NCI-H146 (cell line): Measurements from ENCODE around the gene DGKH.
A peak's percentile ranks its signal among the peaks of the same experiment; 100 is the strongest.
"Not testable (repeated sequence)": the region's sequence is repeated elsewhere in the genome, so short reads cannot be mapped to it uniquely, and the experiment has no call there.

Experiments
- DNase-seq: peaks from one replicate; lab custom pipeline; 2025; lab: John Stamatoyannopoulos, UW

DGKH gene

DNA sequence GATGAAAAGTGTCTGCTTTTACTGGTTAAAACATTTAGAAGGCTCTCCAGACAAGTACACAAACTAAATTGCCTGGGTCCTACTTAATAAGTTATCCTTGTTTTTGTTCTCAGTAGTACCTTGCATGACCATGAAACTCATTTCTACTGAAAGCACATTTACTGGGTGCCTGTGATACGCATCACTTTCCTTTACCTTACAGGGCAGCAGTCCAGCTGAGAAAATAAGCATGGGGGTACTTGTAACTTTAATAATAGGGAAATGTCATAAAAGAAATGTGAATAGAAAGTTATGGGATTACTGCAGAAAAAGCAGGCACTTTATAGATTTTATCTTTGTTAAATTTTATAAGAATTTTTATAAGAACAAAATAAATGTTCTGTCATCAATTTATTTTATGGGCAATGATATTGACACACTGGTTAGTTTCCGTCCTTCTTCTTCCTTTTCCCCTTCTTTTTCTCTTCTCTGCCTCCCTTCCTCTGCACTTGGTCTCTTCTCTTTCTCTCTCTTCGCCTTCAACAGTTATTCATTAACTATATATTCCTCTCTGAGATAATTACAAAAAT is 116.2 kb downstream of the DGKH start:
- no peak for DNase-seq

DNA sequence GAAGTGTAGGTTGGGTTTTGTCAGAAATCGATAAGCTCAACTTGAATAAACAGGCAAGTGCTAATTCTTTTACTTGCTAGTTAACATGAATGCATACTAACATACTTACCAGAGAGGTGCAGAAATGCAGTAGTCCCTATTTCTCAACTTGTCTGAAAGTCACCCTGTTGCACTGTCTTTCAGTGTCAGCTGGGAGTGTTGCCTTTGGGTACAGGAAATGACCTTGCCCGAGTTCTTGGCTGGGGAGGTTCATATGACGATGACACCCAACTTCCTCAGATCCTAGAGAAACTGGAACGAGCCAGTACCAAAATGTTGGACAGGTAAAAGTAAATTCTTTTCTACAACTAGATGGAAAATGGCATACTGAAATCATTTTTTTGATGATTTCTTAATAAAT is 120.0 kb downstream of the DGKH start:
- DNase-seq: no peak

DNA sequence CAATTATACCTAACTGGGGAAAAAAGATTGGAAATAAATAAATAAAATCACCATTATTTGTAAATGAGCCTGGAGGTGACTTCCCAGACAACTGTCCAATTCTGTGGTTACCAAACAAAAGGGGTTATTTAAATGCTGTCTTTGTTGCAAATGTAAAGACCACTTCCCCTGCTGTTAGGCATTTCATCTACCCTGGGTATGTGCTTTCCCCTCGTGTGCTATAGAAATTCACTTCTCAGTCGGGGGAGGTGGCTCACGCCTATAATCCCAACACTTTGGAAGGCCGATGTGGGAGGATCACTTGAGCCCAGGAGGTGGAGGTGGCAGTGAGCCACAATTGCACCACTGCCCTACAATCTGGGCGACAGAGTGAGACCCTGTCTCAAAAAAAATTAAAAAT is 121.6 kb downstream of the DGKH start:
- peak; percentile 63 for DNase-seq

DNA sequence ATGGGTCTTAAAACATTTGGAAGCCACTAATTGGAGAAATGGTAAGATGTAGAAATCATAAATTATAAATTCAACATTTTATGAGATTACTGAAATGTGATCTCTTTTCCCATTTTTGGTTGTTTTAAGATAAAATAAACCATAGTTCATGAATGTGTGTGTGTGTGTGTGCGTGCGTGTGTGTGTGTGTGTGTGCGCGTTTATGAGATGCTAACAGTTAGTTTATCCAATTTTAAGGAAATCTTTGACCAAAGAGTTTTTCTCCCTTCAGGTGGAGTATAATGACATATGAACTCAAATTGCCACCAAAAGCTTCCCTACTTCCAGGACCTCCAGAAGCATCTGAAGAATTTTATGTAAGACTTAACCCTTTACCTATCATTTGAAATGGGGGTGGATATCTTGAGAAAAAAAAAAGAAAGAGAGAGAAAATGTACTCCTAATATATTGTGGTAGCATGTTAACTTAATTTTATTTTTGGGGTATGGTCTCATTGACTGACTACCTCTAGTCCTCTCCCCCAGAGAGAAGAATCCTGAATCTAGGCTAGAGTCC is 125.4 kb downstream of the DGKH start:
- DNase-seq: no peak

DNA sequence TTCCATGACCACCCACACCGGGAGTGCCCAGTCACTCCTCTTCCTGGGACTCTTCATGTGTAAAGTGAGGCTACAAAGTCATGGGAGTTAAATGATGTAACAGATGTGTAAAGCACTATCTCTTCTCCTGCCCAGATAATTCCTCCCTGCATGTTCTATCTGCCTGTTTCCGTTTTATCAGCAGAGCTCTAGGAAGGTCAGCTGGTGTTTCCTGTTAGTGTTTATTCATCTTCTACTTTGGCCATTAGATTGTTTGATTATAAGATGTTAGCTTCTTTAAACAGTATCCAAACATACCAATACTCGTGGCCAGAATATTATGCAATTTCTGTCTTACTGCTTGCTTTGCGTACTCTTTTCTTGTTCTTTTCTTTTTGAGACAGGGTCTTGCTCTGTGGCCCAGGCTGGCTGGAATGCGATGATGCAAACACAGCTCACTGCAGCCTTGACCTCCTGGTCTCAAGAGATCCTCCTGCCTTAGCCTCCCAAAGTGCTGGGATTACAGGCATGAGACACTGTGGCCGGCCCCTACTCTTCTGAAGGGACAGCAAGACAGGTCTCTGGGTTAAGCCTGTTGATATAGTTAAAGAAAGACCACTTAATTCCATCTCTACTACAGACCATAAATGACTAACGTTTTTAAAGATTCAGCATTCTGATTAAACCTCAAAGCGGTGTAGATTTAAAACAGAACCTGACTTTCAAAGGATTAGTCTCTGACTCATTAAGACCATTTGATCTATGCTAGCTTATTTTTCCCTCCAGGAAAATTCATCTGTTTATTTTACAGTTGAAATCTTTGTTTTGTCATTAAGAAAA is 126.1 kb downstream of the DGKH start:
- no peak for DNase-seq

DNA sequence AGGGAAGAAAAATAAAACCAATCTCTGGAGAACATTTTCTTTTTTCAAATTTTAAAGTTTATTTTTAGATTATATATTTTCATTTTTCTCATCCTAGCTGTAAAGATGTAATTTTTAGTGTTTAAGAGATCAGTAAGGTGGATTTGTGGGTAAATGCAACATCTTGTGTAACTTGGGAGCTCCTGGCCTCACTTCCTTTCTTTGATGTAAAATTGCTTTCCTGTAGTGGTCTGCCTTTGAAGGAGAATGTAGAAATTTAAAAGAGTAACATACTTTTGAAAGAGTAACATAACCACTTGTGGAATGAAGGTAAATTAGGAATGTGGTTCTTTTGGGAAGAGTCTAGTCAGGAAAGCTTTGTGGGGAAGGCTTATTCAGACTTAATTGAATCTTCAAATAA is 127.8 kb downstream of the DGKH start:
- DNase-seq: no peak

DNA sequence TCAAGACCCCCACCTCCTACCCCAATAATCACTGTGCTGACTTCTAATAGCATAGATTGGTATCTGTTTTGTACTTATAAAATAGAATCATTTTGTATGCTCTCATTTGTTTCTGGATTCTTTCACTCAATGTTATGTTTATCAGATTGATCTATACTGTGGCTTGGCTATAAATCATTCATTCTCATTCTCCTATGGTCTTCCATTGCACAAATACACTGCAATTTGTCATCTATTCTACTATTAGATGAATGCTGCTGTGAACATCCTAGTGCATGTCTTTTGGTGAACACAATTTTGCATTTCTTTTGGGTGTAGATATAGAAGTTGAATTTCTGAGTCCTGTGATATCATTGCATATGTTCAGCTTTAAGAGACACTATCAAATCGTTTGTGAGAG is 128.7 kb downstream of the DGKH start:
- DNase-seq: no peak

DNA sequence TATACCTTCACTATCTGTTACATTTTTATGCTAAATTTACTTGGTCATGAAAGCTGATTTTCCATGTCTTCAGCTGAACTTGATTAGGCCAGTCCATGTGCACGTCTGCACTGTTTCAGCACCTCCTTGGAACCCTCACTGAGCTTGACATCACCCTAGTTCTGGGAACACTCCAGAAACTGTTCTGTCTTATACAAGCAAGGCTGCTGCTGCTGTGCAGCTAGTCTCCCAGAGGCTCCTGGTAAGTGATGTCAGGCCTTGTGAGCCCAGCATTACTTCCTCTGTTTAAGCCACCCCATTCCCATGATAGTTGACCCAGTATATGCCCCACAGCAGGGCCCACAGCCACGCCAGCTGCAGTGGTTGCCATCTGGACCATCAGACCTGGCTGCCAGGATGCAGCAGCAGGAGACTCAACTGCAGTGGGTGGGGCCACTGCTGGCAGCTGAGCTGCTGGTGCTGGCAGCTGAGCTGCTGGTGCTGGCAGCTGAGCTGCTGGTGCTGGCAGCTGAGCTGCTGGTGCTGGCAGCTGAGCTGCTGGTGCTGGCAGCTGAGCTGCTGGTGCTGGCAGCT is 133.0 kb downstream of the DGKH start:
- peak; percentile 38 for DNase-seq

DNA sequence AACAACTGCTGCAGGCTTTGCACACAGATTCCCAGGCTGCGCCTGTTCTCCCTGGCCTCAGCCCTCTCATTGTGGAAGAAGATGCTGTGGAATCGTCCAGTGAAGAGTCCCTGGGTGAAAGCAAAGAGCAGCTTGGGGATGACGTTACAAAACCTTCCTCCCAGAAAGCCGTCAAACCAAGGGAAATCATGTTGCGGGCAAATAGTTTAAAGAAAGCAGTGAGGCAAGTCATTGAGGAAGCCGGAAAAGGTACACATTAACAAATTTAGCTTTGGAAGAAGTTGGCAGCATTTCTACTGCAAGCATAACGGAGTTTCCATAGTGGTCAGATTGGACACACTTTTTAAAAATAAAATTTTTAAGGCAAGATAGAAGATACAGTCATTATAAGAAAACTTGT is 140.6 kb downstream of the DGKH start:
- no peak for DNase-seq

DNA sequence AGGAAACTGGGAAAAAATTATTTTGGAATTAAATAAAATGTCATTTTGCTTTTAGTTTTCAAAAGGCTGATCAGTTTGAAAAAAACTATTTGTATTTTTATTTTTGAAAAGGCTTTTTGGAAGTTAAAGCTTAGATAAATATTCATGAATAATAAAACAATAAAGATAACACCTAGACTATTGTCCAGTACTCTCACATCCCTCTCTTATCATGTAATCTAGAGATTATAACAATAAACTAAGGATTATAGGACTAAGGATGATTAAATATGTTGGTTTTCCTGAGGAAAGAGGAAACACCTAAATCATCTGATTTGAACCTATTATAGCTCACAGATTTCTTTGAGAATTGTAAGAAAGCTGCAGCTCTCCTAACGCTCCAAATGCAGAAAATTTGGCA is 142.1 kb downstream of the DGKH start:
- no peak for DNase-seq

DNA sequence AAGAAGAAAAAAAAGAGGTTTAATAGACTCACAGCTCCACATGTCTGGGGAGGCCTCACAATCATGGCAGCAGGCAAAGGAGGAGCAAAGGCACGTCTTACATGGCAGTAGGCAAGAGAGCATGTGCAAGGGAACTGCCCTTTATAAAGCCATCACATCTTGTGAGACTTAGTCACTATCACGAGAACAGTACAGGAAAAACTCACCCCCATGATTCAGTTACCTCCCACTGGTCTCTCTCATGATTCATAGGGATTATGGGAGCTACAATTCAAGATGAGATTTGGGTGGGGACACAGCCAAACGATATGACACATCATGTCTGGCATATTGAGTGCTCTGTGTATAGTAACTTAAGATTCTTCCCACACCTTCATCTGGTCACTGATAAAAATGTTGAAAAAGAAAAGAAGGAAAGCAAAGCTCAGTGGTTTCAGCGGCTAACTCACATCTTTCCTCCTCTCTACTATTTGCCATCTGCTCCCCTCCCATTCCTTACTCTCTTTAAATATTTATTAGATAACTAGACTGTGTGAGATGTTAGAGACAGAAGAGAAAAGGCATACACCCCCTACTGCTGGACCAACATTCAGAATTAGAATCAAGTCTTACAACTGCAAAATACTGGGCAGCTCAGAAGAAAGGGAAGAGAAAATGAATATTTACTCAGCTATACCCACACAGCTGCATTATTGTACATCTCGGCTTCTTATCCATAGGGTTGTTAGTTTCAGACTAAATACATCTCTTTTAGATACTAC is 163.4 kb downstream of the DGKH start:
- peak; percentile 56 for DNase-seq

DNA sequence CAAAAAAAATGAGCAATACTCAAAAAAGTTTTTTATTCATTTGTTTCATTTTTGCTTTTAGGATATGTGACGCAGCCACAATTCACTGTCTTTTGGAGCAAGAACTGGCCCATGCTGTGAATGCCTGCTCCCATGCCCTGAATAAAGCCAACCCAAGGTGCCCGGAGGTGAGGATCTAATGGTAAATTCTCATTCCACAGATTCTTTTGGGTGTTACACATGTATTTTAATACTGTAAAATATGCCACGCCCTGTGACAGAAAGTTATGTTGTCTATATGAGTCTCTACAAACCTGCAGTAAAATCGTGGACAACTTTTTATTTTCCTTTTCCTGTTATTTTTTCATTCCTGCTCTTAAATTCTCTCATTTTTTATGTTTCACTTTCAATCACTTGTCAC is 166.0 kb downstream of the DGKH start:
- no peak for DNase-seq

DNA sequence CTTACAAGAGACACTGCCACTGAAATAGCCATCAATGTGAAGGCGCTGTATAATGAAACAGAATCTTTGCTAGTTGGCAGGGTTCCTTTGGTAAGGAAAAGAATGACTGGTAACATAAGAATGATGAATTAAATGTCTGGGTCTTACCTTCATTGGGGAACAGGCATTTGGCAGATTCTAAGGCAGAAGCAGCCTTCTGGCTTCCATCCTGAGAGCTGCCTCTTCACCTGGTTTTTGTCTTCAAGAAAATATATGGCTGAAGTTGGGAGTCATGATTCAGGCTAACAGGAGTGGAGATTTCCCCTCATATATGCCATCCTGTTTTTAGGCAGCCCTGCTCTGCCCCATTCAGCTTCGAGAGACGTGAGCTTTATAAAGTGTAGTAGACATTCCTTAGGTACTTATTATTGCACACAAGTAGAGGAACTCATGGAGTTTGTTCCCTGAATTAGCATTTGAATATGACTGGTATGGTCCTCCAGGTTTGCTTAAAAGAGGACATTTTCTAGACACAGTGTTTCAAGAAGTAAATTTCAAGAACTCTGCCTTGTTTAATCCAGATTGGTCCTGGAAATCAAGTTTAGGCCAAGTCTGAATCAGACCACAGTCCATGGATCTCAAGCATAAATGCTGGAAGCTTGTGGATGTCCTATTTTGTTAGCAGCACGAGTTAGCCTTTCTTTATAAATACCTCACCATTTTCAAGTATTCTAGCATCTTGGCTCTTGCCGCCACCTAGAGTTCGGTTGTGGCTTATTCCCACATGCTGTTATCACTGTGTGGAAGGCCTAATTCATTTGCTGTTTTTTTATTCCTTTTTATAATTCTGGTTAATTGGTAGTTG is 167.4 kb downstream of the DGKH start:
- DNase-seq: peak; percentile 15

DNA sequence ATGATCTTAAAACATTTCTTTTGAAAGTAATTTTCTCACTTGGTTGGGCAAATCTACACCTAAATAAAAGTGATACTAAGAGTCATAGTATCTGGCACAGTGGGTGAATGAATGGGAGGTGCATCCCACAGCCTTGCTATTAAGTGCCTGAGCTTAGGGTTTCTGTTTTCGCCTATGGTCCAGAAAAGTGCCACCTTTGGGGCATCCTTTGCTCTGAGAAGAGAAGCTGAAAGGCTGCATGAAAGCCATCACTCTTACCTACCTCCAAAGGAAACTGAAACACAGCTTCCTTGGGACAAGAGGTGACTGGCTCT is 167.9 kb downstream of the DGKH start:
- no peak for DNase-seq

DNA sequence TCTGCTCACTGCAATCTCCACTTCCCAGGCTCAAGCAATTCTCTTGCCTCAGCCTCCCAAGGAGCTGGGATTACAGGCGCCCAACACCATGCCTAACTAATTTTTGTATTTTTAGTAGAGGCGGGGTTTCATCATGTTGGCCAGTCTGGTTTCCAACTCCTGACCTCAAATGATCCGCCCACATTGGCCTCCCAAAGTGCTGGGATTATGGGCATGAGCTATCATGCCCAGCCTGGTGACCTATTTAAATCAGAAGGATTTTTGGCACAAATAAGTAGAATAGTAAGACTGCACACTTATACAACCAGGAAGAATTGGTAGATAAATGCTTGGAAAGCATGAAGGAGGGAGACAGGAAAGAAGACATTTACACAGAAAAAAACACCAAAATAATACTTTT is 170.1 kb downstream of the DGKH start:
- no peak for DNase-seq

DNA sequence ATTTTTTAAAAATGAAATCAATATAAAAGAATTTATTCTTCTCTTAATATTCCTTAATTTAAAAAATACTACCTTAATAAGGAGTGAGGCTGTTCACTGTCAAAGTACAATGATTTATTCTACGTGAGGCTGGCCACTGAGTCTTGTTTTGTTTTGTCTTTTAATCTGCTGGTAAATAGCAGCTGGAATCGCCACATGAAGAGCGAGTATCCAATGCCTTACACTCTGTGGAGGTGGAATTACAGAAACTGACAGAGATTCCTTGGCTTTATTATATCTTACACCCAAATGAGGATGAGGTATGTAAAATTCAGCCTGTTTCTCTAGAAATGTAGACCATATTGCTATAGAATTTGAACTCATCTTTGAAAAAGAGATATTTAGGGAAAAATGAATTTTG is 170.6 kb downstream of the DGKH start:
- DNase-seq: no peak

DNA sequence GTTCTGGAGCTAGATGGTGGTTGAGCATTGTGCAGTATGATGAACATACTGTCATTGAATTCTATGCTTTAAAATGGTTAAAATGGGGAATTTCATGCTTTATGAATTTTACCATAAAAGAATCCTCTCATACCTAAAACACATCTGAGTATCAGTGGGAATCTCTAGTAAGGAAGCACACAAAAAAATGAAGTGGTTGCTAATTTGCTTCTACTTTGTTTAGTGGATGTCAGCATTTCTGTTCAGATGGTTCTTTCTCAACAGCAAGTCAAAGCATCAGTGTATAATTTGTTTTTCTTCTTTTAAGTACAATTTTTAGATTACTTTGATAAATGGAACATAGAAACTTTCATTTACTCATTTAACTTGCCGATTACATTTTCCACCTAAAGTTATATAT is 171.4 kb downstream of the DGKH start:
- DNase-seq: no peak

DNA sequence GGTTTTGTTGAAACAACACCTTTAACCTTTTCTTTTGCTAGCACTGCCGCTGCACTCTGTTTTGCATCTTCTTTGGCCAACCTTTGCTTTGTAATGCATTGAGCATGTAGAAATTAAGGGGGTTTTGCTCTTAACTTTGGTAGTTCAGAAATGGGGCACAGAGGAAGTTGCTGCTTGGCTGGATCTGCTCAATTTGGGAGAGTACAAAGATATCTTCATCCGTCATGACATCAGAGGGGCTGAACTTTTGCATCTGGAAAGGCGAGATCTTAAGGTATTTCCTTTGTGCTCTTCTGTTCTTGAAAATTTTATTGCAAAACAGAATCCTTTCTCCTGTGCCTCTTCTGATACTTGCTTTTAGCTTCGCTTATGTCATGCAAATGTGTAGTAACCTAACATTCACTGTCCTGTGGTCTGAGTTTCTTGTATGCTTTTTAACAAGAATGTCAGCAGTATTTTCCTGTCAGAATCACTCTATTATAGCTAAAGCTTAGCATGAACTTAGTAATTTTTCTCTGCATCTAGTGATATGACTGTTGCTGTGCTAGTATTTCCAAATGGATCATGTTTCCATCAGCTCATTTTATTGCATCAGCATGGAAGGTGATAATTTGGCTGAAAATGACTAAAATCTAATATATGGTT is 172.8 kb downstream of the DGKH start:
- no peak for DNase-seq

DNA sequence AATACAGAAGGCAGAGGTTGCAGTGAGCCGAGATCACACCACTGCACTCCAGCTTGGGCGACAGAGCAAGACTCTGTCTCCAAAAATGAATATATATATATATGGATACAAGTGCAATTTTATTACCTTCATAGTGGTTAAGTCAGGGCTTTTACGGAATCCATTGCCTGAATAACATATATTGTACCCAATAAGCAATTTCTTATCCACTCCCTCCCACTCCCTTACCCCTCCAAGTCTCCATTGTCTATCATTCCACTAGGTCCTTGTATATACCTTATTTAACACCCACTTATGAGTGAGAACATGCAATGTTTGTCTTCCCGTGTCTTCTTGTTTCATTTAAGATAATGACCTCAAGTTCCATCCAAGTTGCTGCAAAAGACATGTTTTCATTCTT is 175.2 kb downstream of the DGKH start:
- DNase-seq: no peak

DNA sequence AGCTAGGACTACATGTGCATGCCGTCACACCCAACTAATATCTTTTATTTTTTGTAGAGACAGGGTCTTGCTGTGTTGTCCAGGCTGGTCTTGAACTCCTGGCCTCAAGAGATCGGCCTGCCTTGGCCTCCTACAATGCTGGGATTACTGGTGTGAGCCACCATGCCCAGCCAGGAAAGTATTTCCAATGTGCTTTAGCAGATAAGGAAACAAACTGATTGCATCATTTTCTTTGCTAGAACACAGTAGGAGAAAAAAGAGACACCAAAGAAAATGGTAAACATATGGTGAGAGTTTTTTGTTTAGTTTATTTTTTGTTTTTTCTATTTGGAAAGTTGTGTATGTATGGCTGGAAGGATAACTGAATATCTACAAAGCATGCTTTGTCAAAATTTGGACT is 176.6 kb downstream of the DGKH start:
- no peak for DNase-seq

DNA sequence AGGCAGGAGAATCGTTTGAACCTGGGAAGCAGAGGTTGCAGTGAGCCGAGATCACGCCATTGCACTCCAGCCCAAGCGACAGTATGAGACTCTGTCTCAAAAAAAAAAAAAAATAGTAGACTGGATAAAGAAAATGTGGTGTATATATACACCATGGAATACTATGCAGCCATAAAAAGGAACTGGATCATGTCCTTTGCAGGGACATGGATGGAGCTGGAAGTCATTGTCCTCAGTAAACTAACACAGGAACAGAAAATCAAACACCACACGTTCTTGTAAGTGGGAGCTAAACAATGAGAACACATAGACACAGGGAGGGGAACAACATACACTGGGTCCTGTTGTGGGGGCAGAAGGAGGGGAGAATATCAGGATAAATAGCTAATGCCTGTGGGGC is 178.3 kb downstream of the DGKH start:
- DNase-seq: not testable (repeated sequence)
